OCI-LY3 (cell line): Measurements from ENCODE around the gene KIAA0930.

ENCODE experiments used
- H2AFZ ChIP-seq: fragments of 200-600, 300-600 bp; shearing (Covaris generic); 2 replicates; pipeline ENCODE4 v1.6.0; 2014; ENCODE audit warnings: antibody characterized with exemption, low read depth, low read length
- H3K27ac ChIP-seq: fragments of 200-600, 300-600 bp; sonication (generic); 2 replicates; pipeline ENCODE4 v1.5.1; 2014; ENCODE audit warnings: mild to moderate bottlenecking, low read length, moderate library complexity, mixed read lengths
- H3K27me3 ChIP-seq: fragments of 200-600, 300-600 bp; sonication (generic); 2 replicates; pipeline ENCODE4 v1.6.1; 2014; ENCODE audit warnings: low read depth, low read length, mixed read lengths
- H3K36me3 ChIP-seq: fragments of 200-600, 300-600 bp; sonication (generic); replicated peaks from 2 replicates; pipeline ENCODE3; 2014; ENCODE audit warnings: low read depth, low read length, mixed read lengths
- H3K4me1 ChIP-seq: fragments of 300-600, 200-600 bp; sonication (generic); 2 replicates; pipeline ENCODE4 v1.6.1; 2014; ENCODE audit warnings: low read length, mixed read lengths
- H3K4me2 ChIP-seq: fragments of 200-600, 300-600 bp; sonication (generic); 2 replicates; pipeline ENCODE4 v1.6.1; 2014; ENCODE audit warnings: low read length, mixed read lengths
- H3K4me3 ChIP-seq: fragments of 300-600, 200-600 bp; sonication (generic); 2 replicates; pipeline ENCODE4 v1.5.1; 2014; ENCODE audit warnings: antibody characterized with exemption, mild to moderate bottlenecking, low read length, moderate library complexity
- H3K79me2 ChIP-seq: fragments of 300-600, 200-600 bp; shearing (Covaris generic); 2 replicates; pipeline ENCODE4 v1.6.1; 2014; ENCODE audit warnings: mild to moderate bottlenecking, low read length, mixed read lengths
- H3K9ac ChIP-seq: fragments of 300-600, 200-600 bp; shearing (Covaris generic); 2 replicates; pipeline ENCODE4 v1.6.0; 2014; ENCODE audit warnings: mild to moderate bottlenecking, low read length, moderate library complexity
- H3K9me3 ChIP-seq: fragments of 200-600, 300-600 bp; shearing (Covaris generic); 2 replicates; pipeline ENCODE4 v1.6.1; 2014; ENCODE audit warnings: low read length, mixed read lengths; ENCODE audit not compliant: insufficient read depth
- H4K20me1 ChIP-seq: fragments of 200-600, 300-600 bp; sonication (generic); 2 replicates; pipeline ENCODE4 v1.6.1; 2016; ENCODE audit warnings: low read length, mixed read lengths; ENCODE audit not compliant: insufficient read depth
- CTCF ChIP-seq: fragments of 200-600, 300-600 bp; sonication (generic); IDR thresholded peaks from 2 replicates; pipeline ENCODE4 v1.5.1; 2014; ENCODE audit warnings: antibody characterized with exemption, low read length, low read depth
- EZH2phosphoT487 ChIP-seq: fragments of 200-600 bp; shearing (Covaris generic); IDR thresholded peaks from 2 replicates; pipeline ENCODE4 v1.6.1; 2018; ENCODE audit warnings: antibody characterized with exemption, mixed run types, low read depth

The KIAA0930 gene

GRCh38 chr22:45190202-45190872 is 50.4 kb downstream of the KIAA0930 start:
- no peak overlapping the region for H2AFZ ChIP-seq
- H3K4me2 ChIP-seq: no peak overlapping the region
- no peaks in the 10 kb centered on the region for H3K27me3 ChIP-seq
- H3K4me3 ChIP-seq: no peak overlapping the region
- no peaks in the 10 kb centered on the region for H3K9me3 ChIP-seq
- peaks cover 13% of the 10 kb centered on the region for H3K36me3 ChIP-seq
- no peak overlapping the region for H3K27ac ChIP-seq
- H3K9ac ChIP-seq: no peak overlapping the region
- TF ChIP-seq CTCF (no peak), EZH2phosphoT487 (no peak)
- H4K20me1 ChIP-seq: no peaks in the 10 kb centered on the region; the same call in 1 of the 2 replicates
- no peaks in the 10 kb centered on the region for H3K4me1 ChIP-seq
- H3K79me2 ChIP-seq: peaks cover 6% of the 10 kb centered on the region

GRCh38 chr22:45188779-45189178 is 51.9 kb downstream of the KIAA0930 start:
- Histone ChIP-seq H3K4me3 (no peak overlapping the region), H3K27me3 (no peaks in the 10 kb centered on the region), H3K27ac (no peak overlapping the region), H3K36me3 (peaks cover 19% of the 10 kb centered on the region), H3K79me2 (peaks cover 9% of the 10 kb centered on the region), H4K20me1 (no peaks in the 10 kb centered on the region), H3K9ac (no peak overlapping the region), H3K9me3 (no peaks in the 10 kb centered on the region), H3K4me2 (no peak overlapping the region), H3K4me1 (no peaks in the 10 kb centered on the region), H2AFZ (no peak overlapping the region)
- TF ChIP-seq CTCF: no peak
- no peak for TF ChIP-seq EZH2phosphoT487

GRCh38 chr22:45187891-45188290 is 52.8 kb downstream of the KIAA0930 start:
- TF ChIP-seq EZH2phosphoT487 (no peak), CTCF (no peak)
- H3K79me2 ChIP-seq: peaks cover 10% of the 10 kb centered on the region
- H2AFZ ChIP-seq: no peak overlapping the region
- peaks cover 21% of the 10 kb centered on the region for H3K36me3 ChIP-seq
- no peak overlapping the region for H3K4me2 ChIP-seq
- H3K27ac ChIP-seq: no peak overlapping the region
- no peaks in the 10 kb centered on the region for H3K9me3 ChIP-seq
- H3K9ac ChIP-seq: no peak overlapping the region
- H3K27me3 ChIP-seq: no peaks in the 10 kb centered on the region
- no peaks in the 10 kb centered on the region for H4K20me1 ChIP-seq
- H3K4me3 ChIP-seq: no peak overlapping the region
- no peaks in the 10 kb centered on the region for H3K4me1 ChIP-seq

- TF ChIP-seq EZH2phosphoT487 (no peak), CTCF (no peak)
- Histone ChIP-seq H2AFZ (no peak overlapping the region), H3K4me3 (no peak overlapping the region), H3K27ac (no peak overlapping the region), H3K9ac (no peak overlapping the region), H3K79me2 (peaks cover 19% of the 10 kb centered on the region), H3K36me3 (peaks cover 36% of the 10 kb centered on the region), H3K4me2 (no peak overlapping the region), H3K9me3 (no peaks in the 10 kb centered on the region), H3K4me1 (no peaks in the 10 kb centered on the region), H3K27me3 (no peaks in the 10 kb centered on the region), H4K20me1 (peaks cover under 1% of the 10 kb centered on the region; the same call in 1 of the 2 replicates)
These were observed 54.8 kb downstream of the KIAA0930 start for GRCh38 chr22:45185718-45186514.
